Tibial nerve (tissue), 4 donors: ENCODE measurements around the gene ALDOC. TPM values are rescaled to one million over a fixed set of nuclear protein-coding genes. Genes with fewer than 3 reads are reported as not detected.
A peak's percentile ranks its signal among the peaks of the same experiment; 100 is the strongest.

Experiments
- DNase-seq, 2 donors: peaks; one replicate each; pipeline ENCODE4 v3.0.0-alpha.2; 2019; ENCODE audit warnings: low spot score in 2 of 2
- H3K27ac ChIP-seq, 4 donors: fragments of 200-600 bp; sonication (generic) in 3 of 4; one replicate each; pipeline ENCODE4 v1.5.1; 2017 to 2019; ENCODE audit warnings: mild to moderate bottlenecking in 1 of 4
- H3K27me3 ChIP-seq, 2 donors: fragments of 200-600 bp; sonication (generic) in 1 of 2; one replicate each; pipeline versions ENCODE4 v1.5.1 to v1.6.0; 2017 to 2019
- H3K36me3 ChIP-seq, 3 donors: fragments of 200-600 bp; sonication (generic); one replicate each; pipeline ENCODE4 v1.5.1; 2018 to 2019
- H3K4me1 ChIP-seq, 4 donors: fragments of 200-600 bp; sonication (generic) in 3 of 4; one replicate each; pipeline ENCODE4 v1.5.1; 2017 to 2019
- H3K4me3 ChIP-seq, 4 donors: fragments of 200-600 bp; sonication (generic) in 3 of 4; one replicate each; pipeline ENCODE4 v1.5.1; 2017 to 2019; ENCODE audit warnings: mild to moderate bottlenecking in 1 of 4, moderate library complexity in 1 of 4
- H3K9me3 ChIP-seq, 4 donors: fragments of 200-600 bp; sonication (generic) in 3 of 4; one replicate each; pipeline ENCODE4 v1.5.1; 2017 to 2019
- EP300 ChIP-seq, 2 donors: sonication (generic); formaldehyde crosslinking; IDR thresholded peaks; one replicate each; pipeline ENCODE4 v1.6.1; 2017; ENCODE audit warnings: antibody characterized with exemption in 2 of 2, mild to moderate bottlenecking in 1 of 2
- POLR2A ChIP-seq, 2 donors: fragments of 450-650 bp; IDR thresholded peaks; one replicate each; pipeline ENCODE4 v1.6.1; 2017; ENCODE audit warnings: antibody characterized with exemption in 2 of 2, mild to moderate bottlenecking in 2 of 2, moderate library complexity in 2 of 2
- WGBS, 2 donors: methylation state at CpG; one replicate each; pipeline ENCODE4 v1.1.5; 2018; 5-methylcytosine and 5-hydroxymethylcytosine counted together
- total RNA-seq, 4 donors: library from RNA; depleted of rRNA; stranded (reverse); fragments of >200 nt; gene quantifications; one replicate each; pipeline ENCODE4 v1.1.0, GENCODE V29; 2016
- TF ChIP-seq, protein P1 (sequence below), 5 experiments: fragments of 200-600 bp in 3 of 5; fragments of 450-650 bp in 2 of 5; sonication (generic) in 3 of 5; IDR thresholded peaks; one replicate each; pipeline ENCODE4 v1.5.1; 2016 to 2019; ENCODE audit warnings: antibody characterized with exemption in 5 of 5, mild to moderate bottlenecking in 3 of 5, moderate library complexity in 2 of 5

The ALDOC gene
- total RNA-seq, 4 donors from 2014 or later: 46.2 to 222 (median 141) TPM

DNA sequence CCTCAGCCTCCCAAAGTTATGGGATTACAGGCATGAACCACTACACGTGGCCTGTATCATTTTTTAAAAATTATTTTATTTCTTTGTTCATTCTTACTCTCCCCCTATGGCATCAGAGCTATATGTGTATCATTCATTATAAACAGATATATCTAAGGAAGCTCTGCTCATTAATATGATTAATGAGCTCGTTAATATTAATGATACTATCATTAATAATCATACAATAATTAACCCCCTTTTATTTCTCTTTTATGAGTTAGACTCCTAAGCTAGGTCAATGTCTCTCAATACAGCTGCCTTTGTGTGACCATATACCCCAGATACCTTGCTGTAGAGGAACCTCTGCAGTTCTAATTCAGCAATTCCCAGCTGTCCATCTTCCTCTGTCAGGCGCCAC is 41.8 kb upstream of the ALDOC start:
- WGBS, 2 donors: 91 to 97% methylated on average over 3 of the region's 3 CpGs
- Histone ChIP-seq H3K9me3 (no peaks in the 10 kb centered on the region), H3K36me3 (peaks cover 2 to 100% (median 69%) of the 10 kb centered on the region in 3 donors), H3K27ac (no peak overlapping the region), H3K27me3 (no peaks in the 10 kb centered on the region), H3K4me3 (no peak overlapping the region), H3K4me1 (no peaks in the 10 kb centered on the region)
- DNase-seq: no peak
- TF ChIP-seq POLR2A (IDR thresholded peaks at IDR 0.05): no peak

DNA sequence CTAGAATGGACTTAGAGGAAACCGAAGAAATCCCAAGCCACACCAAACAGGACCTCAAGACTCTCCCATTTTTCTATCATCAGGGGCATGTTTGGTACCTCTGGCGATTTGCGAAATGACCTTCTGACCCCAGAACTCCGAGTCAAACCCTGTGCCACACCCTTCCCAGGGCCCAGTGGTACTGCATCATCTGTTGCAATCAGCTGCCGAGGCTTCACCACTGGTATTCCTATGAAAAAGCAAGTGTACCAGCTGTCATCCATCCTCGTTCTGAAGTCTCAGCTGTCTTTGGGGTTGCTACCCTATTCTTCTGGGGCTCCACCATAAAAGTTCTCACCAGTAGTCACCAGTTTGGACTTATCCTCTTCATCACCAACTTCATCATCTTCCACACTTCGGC is 39.6 kb upstream of the ALDOC start:
- Histone ChIP-seq H3K27ac (no peak overlapping the region), H3K4me1 (no peaks in the 10 kb centered on the region), H3K27me3 (no peaks in the 10 kb centered on the region), H3K36me3 (peaks cover 2 to 98% (median 51%) of the 10 kb centered on the region in 3 donors), H3K4me3 (no peak overlapping the region), H3K9me3 (no peaks in the 10 kb centered on the region)
- 79 to 87% methylated on average over 7 of the region's 7 CpGs for WGBS, 2 donors
- no peak for TF ChIP-seq EP300 (IDR thresholded peaks at IDR 0.05)
- TF ChIP-seq POLR2A (IDR thresholded peaks at IDR 0.05): no peak
- TF ChIP-seq, protein P1, sequence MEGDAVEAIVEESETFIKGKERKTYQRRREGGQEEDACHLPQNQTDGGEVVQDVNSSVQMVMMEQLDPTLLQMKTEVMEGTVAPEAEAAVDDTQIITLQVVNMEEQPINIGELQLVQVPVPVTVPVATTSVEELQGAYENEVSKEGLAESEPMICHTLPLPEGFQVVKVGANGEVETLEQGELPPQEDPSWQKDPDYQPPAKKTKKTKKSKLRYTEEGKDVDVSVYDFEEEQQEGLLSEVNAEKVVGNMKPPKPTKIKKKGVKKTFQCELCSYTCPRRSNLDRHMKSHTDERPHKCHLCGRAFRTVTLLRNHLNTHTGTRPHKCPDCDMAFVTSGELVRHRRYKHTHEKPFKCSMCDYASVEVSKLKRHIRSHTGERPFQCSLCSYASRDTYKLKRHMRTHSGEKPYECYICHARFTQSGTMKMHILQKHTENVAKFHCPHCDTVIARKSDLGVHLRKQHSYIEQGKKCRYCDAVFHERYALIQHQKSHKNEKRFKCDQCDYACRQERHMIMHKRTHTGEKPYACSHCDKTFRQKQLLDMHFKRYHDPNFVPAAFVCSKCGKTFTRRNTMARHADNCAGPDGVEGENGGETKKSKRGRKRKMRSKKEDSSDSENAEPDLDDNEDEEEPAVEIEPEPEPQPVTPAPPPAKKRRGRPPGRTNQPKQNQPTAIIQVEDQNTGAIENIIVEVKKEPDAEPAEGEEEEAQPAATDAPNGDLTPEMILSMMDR (IDR thresholded peaks at IDR 0.05): no peak
- DNase-seq: no peak

DNA sequence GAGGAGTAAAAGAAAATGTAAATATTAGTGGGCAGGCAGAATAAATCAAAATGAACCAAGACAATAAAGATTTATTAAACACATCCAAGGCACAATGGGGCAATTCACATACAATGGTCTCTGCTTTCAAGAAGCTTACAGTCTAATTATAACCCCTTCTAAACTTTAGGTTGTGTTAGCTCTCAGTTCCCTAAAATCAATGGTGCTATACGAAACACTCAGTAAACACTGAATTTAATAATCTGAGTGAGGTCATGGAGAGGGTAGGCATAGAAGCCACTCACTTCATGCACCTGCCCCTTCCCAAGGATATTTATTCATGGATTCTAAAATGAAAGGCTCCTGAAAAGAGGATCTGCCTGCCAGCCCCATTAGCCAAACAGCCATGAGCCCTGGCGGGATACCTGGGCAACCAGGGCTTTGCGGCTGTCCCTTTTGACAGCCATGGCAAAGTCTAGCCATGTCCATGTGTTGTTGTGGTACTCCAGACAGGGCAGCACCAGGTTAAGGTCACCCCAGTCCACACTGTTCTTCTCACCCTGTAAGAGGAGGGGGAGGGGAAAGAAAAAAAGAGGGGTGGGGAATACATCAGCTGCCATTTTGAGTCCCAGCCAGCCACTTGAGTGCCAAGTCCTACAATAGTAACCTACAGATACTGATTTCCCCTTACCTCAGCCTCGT is 38.7 kb upstream of the ALDOC start:
- WGBS, 2 donors: 84 to 91% methylated on average over 4 of the region's 4 CpGs
- no peak for DNase-seq
- no peak overlapping the region for H3K27ac ChIP-seq
- peaks cover 2 to 98% (median 43%) of the 10 kb centered on the region in 3 donors for H3K36me3 ChIP-seq
- H3K27me3 ChIP-seq: no peaks in the 10 kb centered on the region
- H3K4me3 ChIP-seq: no peak overlapping the region
- no peak for TF ChIP-seq EP300 (IDR thresholded peaks at IDR 0.05)
- no peak for TF ChIP-seq POLR2A (IDR thresholded peaks at IDR 0.05)
- TF ChIP-seq, protein P1 (IDR thresholded peaks at IDR 0.05): no peak
- H3K9me3 ChIP-seq: no peaks in the 10 kb centered on the region
- no peaks in the 10 kb centered on the region for H3K4me1 ChIP-seq

DNA sequence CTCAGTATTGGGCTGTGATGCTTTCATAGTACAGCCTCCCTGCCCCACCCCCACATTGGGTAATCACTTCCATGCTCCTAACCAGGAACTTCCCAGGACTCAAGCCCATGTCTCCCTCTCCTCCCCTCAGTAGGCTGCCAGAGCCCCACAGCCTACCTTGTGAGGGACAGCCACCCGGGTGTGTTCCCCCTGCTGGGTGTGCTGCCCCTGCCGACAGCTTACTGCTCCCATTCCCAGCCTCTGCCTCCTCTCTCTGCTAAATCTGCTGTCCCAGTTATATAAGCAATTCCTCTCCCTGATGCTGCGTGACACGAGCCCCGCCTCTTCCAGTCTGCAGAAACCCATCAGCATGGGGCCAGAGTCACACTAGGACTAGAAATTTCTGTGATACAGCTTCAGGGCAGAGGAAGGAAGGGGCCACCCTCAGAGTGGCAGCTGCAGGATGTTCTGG is 37.3 kb upstream of the ALDOC start, which contains the start of gene RSKR:
Gene RSKR, minus strand, starts transcription at position 255 of the 451 bp plus-strand sequence. Its CDS starts 24 bp downstream, at position 231.
- TF ChIP-seq EP300 (IDR thresholded peaks at IDR 0.05) (no peak), POLR2A (IDR thresholded peaks at IDR 0.05) (no peak)
- TF ChIP-seq, protein P1 (IDR thresholded peaks at IDR 0.05): no peak
- Histone ChIP-seq H3K36me3 (peaks cover 2 to 92% (median 30%) of the 10 kb centered on the region in 3 donors), H3K9me3 (no peaks in the 10 kb centered on the region), H3K4me1 (no peaks in the 10 kb centered on the region), H3K27ac (peak within 1 kb of the TSS in 1 of 4 donors; percentile 5), H3K4me3 (no peak within 1 kb of the TSS), H3K27me3 (no peaks in the 10 kb centered on the region)
- WGBS, 2 donors: 78 to 89% methylated on average over 5 of the region's 5 CpGs
- no peak for DNase-seq

DNA sequence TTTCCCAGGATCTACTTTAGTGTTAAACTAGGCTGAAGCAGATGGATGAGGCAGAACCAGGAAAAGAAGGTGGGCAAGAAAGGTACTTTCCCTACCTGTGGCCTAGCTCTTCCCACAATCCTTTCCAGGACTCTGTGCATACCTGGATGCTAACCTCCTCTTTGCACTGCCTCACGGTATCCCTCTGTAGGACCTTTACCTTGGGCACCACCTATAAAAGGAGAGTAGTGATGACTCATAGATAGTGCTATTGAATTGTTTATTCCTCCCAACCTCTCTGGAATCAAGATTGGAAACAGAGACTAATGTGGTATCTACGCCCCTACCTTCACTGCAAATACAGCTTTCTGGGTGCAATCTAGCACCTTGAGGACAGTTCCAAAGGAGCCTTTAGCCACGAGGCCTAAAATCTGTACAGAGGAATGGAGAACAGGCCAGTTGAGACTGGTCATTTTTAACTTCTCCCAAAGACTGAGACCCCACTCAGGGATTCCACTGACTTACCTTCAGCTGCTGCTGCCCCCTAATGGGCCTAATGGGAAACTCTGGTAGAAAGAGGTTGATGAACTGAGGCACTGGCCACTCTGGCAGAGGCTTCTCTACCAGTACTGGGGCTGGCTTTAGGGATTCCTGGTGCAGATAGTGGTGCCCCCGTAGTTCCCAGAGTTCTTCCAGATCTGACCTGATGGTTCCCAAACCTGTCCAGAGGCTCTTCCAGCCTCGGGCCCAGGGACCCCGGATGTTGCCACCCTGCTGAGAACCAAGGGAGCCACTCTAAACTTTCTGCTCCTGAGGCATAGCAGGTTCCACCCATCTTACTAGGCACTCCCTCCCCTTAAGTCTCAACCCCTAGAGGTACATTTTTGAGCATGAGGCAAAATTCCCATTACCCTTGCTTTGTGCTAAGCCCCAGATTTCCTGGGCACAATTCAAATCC is 36.5 kb upstream of the ALDOC start:
- 77 to 79% methylated on average over 6 of the region's 6 CpGs for WGBS, 2 donors
- Histone ChIP-seq H3K27ac (peak overlapping the region in 1 of 4 donors; percentile 5), H3K4me1 (no peaks in the 10 kb centered on the region), H3K36me3 (peaks cover 2 to 87% (median 23%) of the 10 kb centered on the region in 3 donors), H3K4me3 (no peak overlapping the region), H3K27me3 (no peaks in the 10 kb centered on the region), H3K9me3 (no peaks in the 10 kb centered on the region)
- DNase-seq: peak in 1 of 2 donors; percentile 49
- TF ChIP-seq, protein P1 (IDR thresholded peaks at IDR 0.05): peak; percentile 44 to 72 (median 58)
- no peak for TF ChIP-seq EP300 (IDR thresholded peaks at IDR 0.05)
